Thoracic aorta (tissue), 2 donors: Measurements from ENCODE around the gene RRP36. TPM values are rescaled to one million over a fixed set of nuclear protein-coding genes. Genes with fewer than 3 reads are reported as not detected.
A peak's percentile ranks its signal among the peaks of the same experiment; 100 is the strongest.

Source experiments
- ATAC-seq: fragments of 150-250 bp; one replicate; pipeline ENCODE4 v1.8.0; 2017; ENCODE audit warnings: low read depth; ENCODE audit not compliant: insufficient number of reproducible peaks, low FRiP score
- DNase-seq: peaks from one replicate; pipeline ENCODE4 v3.0.0-alpha.2; 2020; ENCODE audit warnings: low spot score
- H3K27ac ChIP-seq, 2 donors: fragments of 200-600 bp; sonication (generic); 1 replicate in 1 of 2; 2 replicates in 1 of 2; pipeline ENCODE4 v1.5.1; 2016; ENCODE audit warnings: mild to moderate bottlenecking in 2 of 2, moderate library complexity in 2 of 2
- H3K27me3 ChIP-seq: fragments of 200-600 bp; sonication (generic); replicated peaks from 2 replicates; pipeline ENCODE4 v1.6.0; 2016; ENCODE audit warnings: mild to moderate bottlenecking; ENCODE audit not compliant: insufficient read depth
- H3K36me3 ChIP-seq: fragments of 200-600 bp; sonication (generic); one replicate; pipeline ENCODE4 v1.5.1; 2016
- H3K4me1 ChIP-seq, 2 donors: fragments of 200-600 bp; sonication (generic); 1 replicate in 1 of 2; 2 replicates in 1 of 2; pipeline versions ENCODE4 v1.5.1 to v1.6.0; 2016; ENCODE audit warnings: low read depth in 2 of 2, mild to moderate bottlenecking in 1 of 2; ENCODE audit not compliant: control insufficient read depth in 1 of 2
- H3K4me3 ChIP-seq: fragments of 200-600 bp; sonication (generic); 2 replicates; pipeline ENCODE4 v1.5.1; 2016; ENCODE audit warnings: mild to moderate bottlenecking
- H3K9me3 ChIP-seq: fragments of 200-600 bp; sonication (generic); 2 replicates; pipeline ENCODE4 v1.5.1; 2016
- total RNA-seq, 2 donors: library from RNA; depleted of rRNA; stranded (reverse); fragments of >200 nt; gene quantifications; one replicate each; pipeline versions ENCODE4 v1.1.0 to v1.2.3, GENCODE V29; 2016
- TF ChIP-seq, protein P1 (sequence below): fragments of 200-600 bp; sonication (generic); IDR thresholded peaks from one replicate; pipeline ENCODE4 v1.5.1; 2019; ENCODE audit warnings: antibody characterized with exemption

Gene RRP36
- total RNA-seq, 2 donors from 2014 or later: 61.6 to 76.2 TPM

GRCh38 chr6:43045371-43045930, 24.0 kb downstream of the RRP36 start:
- no peak for ATAC-seq
- peaks cover 26% of the 10 kb centered on the region for H3K36me3 ChIP-seq
- DNase-seq: no peak

GRCh38 chr6:43047998-43048397, 26.6 kb downstream of the RRP36 start:
- Histone ChIP-seq H3K9me3 (no peaks in the 10 kb centered on the region), H3K4me1 (peaks cover 0 to 15% of the 10 kb centered on the region in 2 donors), H3K36me3 (peaks cover 20% of the 10 kb centered on the region), H3K27me3 (no peaks in the 10 kb centered on the region), H3K27ac (no peak overlapping the region), H3K4me3 (no peak overlapping the region)
- DNase-seq: no peak
- no peak for ATAC-seq
- TF ChIP-seq, protein P1, sequence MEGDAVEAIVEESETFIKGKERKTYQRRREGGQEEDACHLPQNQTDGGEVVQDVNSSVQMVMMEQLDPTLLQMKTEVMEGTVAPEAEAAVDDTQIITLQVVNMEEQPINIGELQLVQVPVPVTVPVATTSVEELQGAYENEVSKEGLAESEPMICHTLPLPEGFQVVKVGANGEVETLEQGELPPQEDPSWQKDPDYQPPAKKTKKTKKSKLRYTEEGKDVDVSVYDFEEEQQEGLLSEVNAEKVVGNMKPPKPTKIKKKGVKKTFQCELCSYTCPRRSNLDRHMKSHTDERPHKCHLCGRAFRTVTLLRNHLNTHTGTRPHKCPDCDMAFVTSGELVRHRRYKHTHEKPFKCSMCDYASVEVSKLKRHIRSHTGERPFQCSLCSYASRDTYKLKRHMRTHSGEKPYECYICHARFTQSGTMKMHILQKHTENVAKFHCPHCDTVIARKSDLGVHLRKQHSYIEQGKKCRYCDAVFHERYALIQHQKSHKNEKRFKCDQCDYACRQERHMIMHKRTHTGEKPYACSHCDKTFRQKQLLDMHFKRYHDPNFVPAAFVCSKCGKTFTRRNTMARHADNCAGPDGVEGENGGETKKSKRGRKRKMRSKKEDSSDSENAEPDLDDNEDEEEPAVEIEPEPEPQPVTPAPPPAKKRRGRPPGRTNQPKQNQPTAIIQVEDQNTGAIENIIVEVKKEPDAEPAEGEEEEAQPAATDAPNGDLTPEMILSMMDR: no peak

More at GRCh38 chr6:43045371-43045930, 24.0 kb downstream of the RRP36 start:
- Histone ChIP-seq H3K27me3 (no peaks in the 10 kb centered on the region), H3K9me3 (no peaks in the 10 kb centered on the region), H3K27ac (no peak overlapping the region), H3K4me1 (no peaks in the 10 kb centered on the region), H3K4me3 (no peak overlapping the region)
- TF ChIP-seq, protein P1: no peak

- Histone ChIP-seq H3K27me3 (no peaks in the 10 kb centered on the region), H3K4me1 (peaks cover 5 to 27% of the 10 kb centered on the region in 2 donors), H3K4me3 (no peak overlapping the region), H3K36me3 (peaks cover 13% of the 10 kb centered on the region), H3K27ac (no peak overlapping the region), H3K9me3 (no peaks in the 10 kb centered on the region)
- ATAC-seq: no peak
- no peak for DNase-seq
- TF ChIP-seq, protein P1: no peak
Observed at GRCh38 chr6:43050981-43051380, 29.6 kb downstream of the RRP36 start.

DNA sequence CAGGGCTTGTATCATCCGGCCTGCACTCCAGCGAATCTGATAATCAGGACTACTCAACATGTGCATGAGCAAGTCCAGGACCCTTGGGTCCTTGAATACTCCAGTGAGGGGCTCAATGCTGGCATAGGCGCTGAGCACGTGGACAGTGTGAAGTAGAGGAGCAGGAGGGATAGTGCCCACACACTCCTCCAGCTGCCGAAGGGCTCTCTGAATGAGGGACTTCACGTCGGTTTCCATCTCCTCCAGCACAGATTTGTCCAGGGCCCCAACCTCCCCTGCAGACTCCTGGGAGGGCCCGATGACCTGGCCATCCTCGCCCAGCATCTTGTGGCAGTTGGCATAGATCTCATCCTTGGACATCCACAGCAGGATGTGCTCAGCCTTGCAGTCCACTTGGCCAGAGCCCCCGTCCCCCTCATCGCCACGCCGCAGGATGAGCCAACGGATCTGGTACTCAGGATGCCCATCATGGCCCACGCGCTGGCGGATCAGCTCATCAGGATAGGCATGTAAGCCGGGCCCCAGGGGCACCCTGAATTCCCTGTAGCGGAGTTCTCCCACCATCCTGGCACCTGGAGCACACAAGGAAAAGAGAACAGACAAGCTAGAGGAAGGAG, 30.9 kb downstream of the RRP36 start:
- TF ChIP-seq, protein P1: no peak
- Histone ChIP-seq H3K36me3 (peaks cover 9% of the 10 kb centered on the region), H3K4me1 (peaks cover 5 to 27% of the 10 kb centered on the region in 2 donors), H3K4me3 (no peak overlapping the region), H3K27ac (peak overlapping the region; percentile 81 to 89), H3K27me3 (no peaks in the 10 kb centered on the region), H3K9me3 (no peaks in the 10 kb centered on the region)
- DNase-seq: no peak
- ATAC-seq: no peak

DNA sequence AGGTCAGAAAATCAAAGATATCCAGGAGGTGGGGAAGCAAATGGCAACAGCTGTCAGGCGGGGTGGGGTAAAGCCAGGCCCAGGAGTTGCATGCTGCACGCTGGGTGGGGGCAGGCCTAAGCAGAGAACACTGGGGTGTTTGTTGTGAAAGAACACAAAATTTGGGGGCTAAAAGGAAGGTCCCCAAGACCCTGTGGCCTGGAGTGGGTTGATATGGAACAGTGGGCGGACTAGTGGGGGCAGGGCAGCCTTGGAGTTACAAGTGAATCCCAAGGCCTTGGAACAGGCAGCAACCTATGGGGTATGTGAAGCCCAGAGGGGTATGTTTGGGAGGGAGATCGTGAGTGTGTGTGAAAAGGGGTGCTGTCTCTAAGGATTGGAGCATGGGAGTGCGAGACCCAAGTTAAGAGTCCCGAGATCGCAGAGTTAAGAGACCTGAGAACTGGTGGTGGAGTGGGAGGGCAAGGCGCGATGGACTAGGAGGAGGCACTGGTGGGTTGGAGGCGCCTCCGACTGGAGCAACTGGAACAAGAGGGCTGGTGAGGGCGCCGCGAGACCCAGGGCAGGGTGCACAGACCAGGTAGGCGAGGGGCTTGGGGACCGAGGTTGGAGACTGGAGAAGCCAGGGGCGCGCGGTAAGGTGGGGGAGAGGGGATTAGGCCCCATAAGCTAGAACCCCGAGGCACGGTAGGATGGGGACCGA, 31.6 kb downstream of the RRP36 start:
- peaks cover 9% of the 10 kb centered on the region for H3K36me3 ChIP-seq

More for the DNA sequence above, 31.6 kb downstream of the RRP36 start:
- Histone ChIP-seq H3K4me3 (peak overlapping the region; percentile 77), H3K4me1 (peaks cover 5 to 28% of the 10 kb centered on the region in 2 donors), H3K27ac (peak overlapping the region; percentile 81 to 89), H3K27me3 (no peaks in the 10 kb centered on the region), H3K9me3 (no peaks in the 10 kb centered on the region)
- DNase-seq (no peak), ATAC-seq (no peak)
- TF ChIP-seq, protein P1: no peak
